ENCODE measurements around the gene CLCNKB.
"Not testable (repeated sequence)": the region's sequence is repeated elsewhere in the genome, so short reads cannot be mapped to it uniquely, and the experiment has no call there.

DNA sequence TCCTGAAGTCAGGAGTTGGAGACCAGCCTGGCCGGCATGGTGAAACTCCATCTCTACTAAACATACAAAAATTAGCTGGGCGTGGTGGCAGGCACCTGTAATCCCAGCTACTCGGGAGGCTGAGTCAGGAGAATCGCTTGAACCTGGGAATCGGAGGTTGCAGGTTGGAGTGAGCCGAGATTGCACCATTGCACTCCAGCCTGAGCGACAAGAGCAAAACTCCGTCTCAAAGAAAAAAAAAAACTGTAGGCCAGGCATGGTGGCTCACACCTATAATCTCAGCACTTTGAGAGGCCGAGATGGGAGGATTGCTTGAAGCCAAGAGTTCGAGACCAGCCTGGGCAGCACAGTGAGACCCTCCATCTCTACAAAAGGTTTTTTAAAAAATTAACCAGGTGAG is 42.3 kb upstream of the CLCNKB start:
- TF ChIP-seq, protein P1, sequence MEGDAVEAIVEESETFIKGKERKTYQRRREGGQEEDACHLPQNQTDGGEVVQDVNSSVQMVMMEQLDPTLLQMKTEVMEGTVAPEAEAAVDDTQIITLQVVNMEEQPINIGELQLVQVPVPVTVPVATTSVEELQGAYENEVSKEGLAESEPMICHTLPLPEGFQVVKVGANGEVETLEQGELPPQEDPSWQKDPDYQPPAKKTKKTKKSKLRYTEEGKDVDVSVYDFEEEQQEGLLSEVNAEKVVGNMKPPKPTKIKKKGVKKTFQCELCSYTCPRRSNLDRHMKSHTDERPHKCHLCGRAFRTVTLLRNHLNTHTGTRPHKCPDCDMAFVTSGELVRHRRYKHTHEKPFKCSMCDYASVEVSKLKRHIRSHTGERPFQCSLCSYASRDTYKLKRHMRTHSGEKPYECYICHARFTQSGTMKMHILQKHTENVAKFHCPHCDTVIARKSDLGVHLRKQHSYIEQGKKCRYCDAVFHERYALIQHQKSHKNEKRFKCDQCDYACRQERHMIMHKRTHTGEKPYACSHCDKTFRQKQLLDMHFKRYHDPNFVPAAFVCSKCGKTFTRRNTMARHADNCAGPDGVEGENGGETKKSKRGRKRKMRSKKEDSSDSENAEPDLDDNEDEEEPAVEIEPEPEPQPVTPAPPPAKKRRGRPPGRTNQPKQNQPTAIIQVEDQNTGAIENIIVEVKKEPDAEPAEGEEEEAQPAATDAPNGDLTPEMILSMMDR (conservative IDR thresholded peaks at IDR 0.05): not testable (repeated sequence)
- TF ChIP-seq EZH2 (IDR thresholded peaks at IDR 0.05; ENCODE audit: low read depth): not testable (repeated sequence)

Data from PC-9 (cell line).